SK-N-SH treated with all-trans-retinoic acid at 6 μM for 48 hours (cell line): ENCODE results near the gene FAF1.
A peak's percentile ranks its signal among the peaks of the same experiment; 100 is the strongest.

Source experiments
- ATAC-seq: fragments of 200-7000 bp; cut with Tn5 transposase; 3 replicates; pipeline ENCODE4 v1.9.1; 2020; ENCODE audit warnings: mild to moderate bottlenecking, moderate library complexity
- ARNTL ChIP-seq: fragments of 450-650 bp; formaldehyde crosslinking; IDR thresholded peaks from 2 replicates; pipeline ENCODE4 v1.5.0; 2020; ENCODE audit warnings: low read depth, mild to moderate bottlenecking, moderate library complexity, borderline replicate concordance
- BACH2 ChIP-seq: fragments of 250-450 bp; sonication (Bioruptor Pico); IDR thresholded peaks from 2 replicates; pipeline ENCODE4 v1.9.0; 2021; ENCODE audit warnings: mild to moderate bottlenecking, borderline replicate concordance
- CREB5 ChIP-seq: fragments of 250-450 bp; sonication (Bioruptor Pico); IDR thresholded peaks from 2 replicates; pipeline ENCODE4 v1.5.1; 2020; ENCODE audit warnings: low read depth, mild to moderate bottlenecking, moderate library complexity
- CSDC2 ChIP-seq: fragments of 250-450 bp; sonication (Bioruptor Pico); IDR thresholded peaks from 2 replicates; pipeline ENCODE4 v1.5.0; 2020; ENCODE audit warnings: mild to moderate bottlenecking, moderate library complexity
- ESRRG ChIP-seq: fragments of 250-450 bp; sonication (Bioruptor Pico); IDR thresholded peaks from 2 replicates; pipeline ENCODE4 v1.6.1; 2021; ENCODE audit warnings: mild to moderate bottlenecking
- GLIS3 ChIP-seq: fragments of 250-450 bp; sonication (Bioruptor Pico); IDR thresholded peaks from 2 replicates; pipeline ENCODE4 v1.5.0; 2020; ENCODE audit warnings: mild to moderate bottlenecking, moderate library complexity
- ISL1 ChIP-seq: fragments of 250-450 bp; sonication (Bioruptor Pico); IDR thresholded peaks from 2 replicates; pipeline ENCODE4 v2.1.2; 2022; ENCODE audit warnings: mild to moderate bottlenecking, moderate library complexity
- OSR1 ChIP-seq: fragments of 250-450 bp; sonication (Bioruptor Pico); IDR thresholded peaks from 2 replicates; pipeline ENCODE4 v1.8.0; 2022; ENCODE audit warnings: moderate library complexity, mild to moderate bottlenecking, inconsistent platforms
- PATZ1 ChIP-seq: fragments of 250-450 bp; sonication (Bioruptor Pico); IDR thresholded peaks from 2 replicates; pipeline ENCODE4 v1.8.0; 2020; ENCODE audit warnings: mild to moderate bottlenecking, moderate library complexity, borderline replicate concordance
- POU6F1 ChIP-seq: fragments of 250-450 bp; sonication (Bioruptor Pico); IDR thresholded peaks from 2 replicates; pipeline ENCODE4 v1.8.0; 2021; ENCODE audit warnings: low read depth, mild to moderate bottlenecking, moderate library complexity, borderline replicate concordance
- PPARA ChIP-seq: fragments of 250-450 bp; sonication (Bioruptor Pico); IDR thresholded peaks from 2 replicates; pipeline ENCODE4 v1.5.0; 2020; ENCODE audit warnings: mild to moderate bottlenecking, borderline replicate concordance
- RARB ChIP-seq: fragments of 250-450 bp; sonication (Bioruptor Pico); IDR thresholded peaks from 2 replicates; pipeline ENCODE4 v1.8.0; 2021; ENCODE audit warnings: mild to moderate bottlenecking, moderate library complexity
- SNAI2 ChIP-seq: fragments of 250-450 bp; sonication (Bioruptor Pico); IDR thresholded peaks from 2 replicates; pipeline ENCODE4 v1.5.0; 2020; ENCODE audit warnings: mild to moderate bottlenecking, moderate library complexity
- TCF4 ChIP-seq: fragments of 250-450 bp; sonication (Bioruptor Pico); IDR thresholded peaks from 2 replicates; pipeline ENCODE4 v1.8.0; 2021; ENCODE audit warnings: mild to moderate bottlenecking, moderate library complexity, borderline replicate concordance
- ZFP3 ChIP-seq: fragments of 250-450 bp; sonication (Bioruptor Pico); IDR thresholded peaks from 2 replicates; pipeline ENCODE4 v1.5.0; 2020; ENCODE audit warnings: mild to moderate bottlenecking, moderate library complexity
- ZFP30 ChIP-seq: fragments of 450-650 bp; formaldehyde crosslinking; IDR thresholded peaks from 2 replicates; pipeline ENCODE4 v1.5.0; 2022; ENCODE audit warnings: mild to moderate bottlenecking, moderate library complexity
- ZNF565 ChIP-seq: fragments of 450-650 bp; formaldehyde crosslinking; conservative IDR thresholded peaks from 2 replicates; pipeline ENCODE4 v1.5.0; 2020; ENCODE audit warnings: low read depth, mild to moderate bottlenecking, moderate library complexity
- ZNF70 ChIP-seq: fragments of 450-650 bp; formaldehyde crosslinking; IDR thresholded peaks from 2 replicates; pipeline ENCODE4 v1.5.0; 2020; ENCODE audit warnings: mild to moderate bottlenecking, moderate library complexity
- ZNF8 ChIP-seq: fragments of 450-650 bp; formaldehyde crosslinking; IDR thresholded peaks from 2 replicates; pipeline ENCODE4 v1.5.0; 2020; ENCODE audit warnings: mild to moderate bottlenecking, moderate library complexity
- TF ChIP-seq, protein P1 (sequence below): fragments of 250-450 bp; sonication (Bioruptor Pico); IDR thresholded peaks from 2 replicates; pipeline ENCODE4 v1.5.1; 2021; ENCODE audit warnings: mild to moderate bottlenecking, moderate library complexity

The FAF1 gene

GRCh38 chr1:50419907-50420677, 540.0 kb downstream of the FAF1 start:
- no peak for ATAC-seq
- no peak for TF ChIP-seq RARB
- no peak for TF ChIP-seq ZFP3
- TF ChIP-seq ARNTL (CRISPR knock-in tag) = no peak
- no peak for TF ChIP-seq ESRRG (CRISPR knock-in tag)
- no peak for TF ChIP-seq ISL1 (CRISPR knock-in tag)
- TF ChIP-seq SNAI2 (CRISPR knock-in tag) = no peak
- no peak for TF ChIP-seq BACH2 (CRISPR knock-in tag)
- no peak for TF ChIP-seq GLIS3 (CRISPR knock-in tag)
- no peak for TF ChIP-seq PATZ1 (CRISPR knock-in tag)
- no peak for TF ChIP-seq ZNF565 (CRISPR knock-in tag)

DNA sequence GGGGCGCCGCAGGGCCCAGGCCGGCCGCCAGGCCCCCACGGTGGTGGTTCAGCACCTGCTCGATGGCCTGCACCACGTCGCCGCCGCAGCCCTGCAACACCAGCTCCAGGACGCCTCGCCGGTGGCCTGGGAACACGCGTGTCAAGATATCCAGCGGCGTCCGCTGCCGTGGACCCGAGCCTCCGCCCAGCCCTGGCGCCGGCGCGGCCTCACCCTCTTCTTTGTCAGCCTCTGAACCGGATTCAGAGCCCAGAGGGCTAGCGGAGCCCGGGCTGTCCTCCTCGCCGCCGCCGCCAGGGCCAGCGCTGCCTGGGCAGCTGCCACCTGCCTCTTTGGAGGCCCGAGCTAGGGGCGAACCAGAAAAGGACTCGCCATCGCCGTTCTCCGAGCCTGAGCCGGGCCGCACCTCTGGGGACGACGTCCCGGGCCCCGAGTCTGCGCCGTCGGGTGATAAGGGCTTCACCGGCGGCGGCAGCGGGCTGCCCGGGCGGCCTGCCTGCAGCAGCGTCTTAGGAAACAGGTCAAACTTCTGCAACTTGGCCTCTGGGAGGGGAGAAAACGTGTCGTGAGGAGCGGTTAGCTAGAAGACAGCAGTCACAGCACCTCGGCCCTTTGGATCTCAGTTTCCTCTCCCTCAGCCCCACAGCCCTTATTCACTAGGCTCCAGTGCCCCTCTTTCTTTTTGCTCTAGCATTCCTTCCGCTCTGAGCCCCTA, 540.7 kb downstream of the FAF1 start:
- ATAC-seq = peak; percentile 56

GRCh38 chr1:50418600-50419109, 541.4 kb downstream of the FAF1 start:
- ATAC-seq = peak; percentile 5; the same call in 1 of the 3 replicates
- no peak for TF ChIP-seq PATZ1 (CRISPR knock-in tag)
- TF ChIP-seq OSR1 (CRISPR knock-in tag) = no peak
- no peak for TF ChIP-seq ZNF8 (CRISPR knock-in tag)
- no peak for TF ChIP-seq CREB5 (CRISPR knock-in tag)
- TF ChIP-seq TCF4 (CRISPR knock-in tag) = no peak
- no peak for TF ChIP-seq ARNTL (CRISPR knock-in tag)
- TF ChIP-seq ISL1 (CRISPR knock-in tag) = no peak
- TF ChIP-seq, protein P1, sequence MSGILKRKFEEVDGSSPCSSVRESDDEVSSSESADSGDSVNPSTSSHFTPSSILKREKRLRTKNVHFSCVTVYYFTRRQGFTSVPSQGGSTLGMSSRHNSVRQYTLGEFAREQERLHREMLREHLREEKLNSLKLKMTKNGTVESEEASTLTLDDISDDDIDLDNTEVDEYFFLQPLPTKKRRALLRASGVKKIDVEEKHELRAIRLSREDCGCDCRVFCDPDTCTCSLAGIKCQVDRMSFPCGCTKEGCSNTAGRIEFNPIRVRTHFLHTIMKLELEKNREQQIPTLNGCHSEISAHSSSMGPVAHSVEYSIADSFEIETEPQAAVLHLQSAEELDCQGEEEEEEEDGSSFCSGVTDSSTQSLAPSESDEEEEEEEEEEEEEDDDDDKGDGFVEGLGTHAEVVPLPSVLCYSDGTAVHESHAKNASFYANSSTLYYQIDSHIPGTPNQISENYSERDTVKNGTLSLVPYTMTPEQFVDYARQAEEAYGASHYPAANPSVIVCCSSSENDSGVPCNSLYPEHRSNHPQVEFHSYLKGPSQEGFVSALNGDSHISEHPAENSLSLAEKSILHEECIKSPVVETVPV (CRISPR knock-in tag) = no peak
- no peak for TF ChIP-seq RARB
- TF ChIP-seq ESRRG (CRISPR knock-in tag) = no peak

More for the DNA sequence above, 540.7 kb downstream of the FAF1 start:
- TF ChIP-seq TCF4 (CRISPR knock-in tag) (no peak), PATZ1 (CRISPR knock-in tag) (no peak), OSR1 (CRISPR knock-in tag) (no peak)
- TF ChIP-seq, all 23 proteins: peak for 0

DNA sequence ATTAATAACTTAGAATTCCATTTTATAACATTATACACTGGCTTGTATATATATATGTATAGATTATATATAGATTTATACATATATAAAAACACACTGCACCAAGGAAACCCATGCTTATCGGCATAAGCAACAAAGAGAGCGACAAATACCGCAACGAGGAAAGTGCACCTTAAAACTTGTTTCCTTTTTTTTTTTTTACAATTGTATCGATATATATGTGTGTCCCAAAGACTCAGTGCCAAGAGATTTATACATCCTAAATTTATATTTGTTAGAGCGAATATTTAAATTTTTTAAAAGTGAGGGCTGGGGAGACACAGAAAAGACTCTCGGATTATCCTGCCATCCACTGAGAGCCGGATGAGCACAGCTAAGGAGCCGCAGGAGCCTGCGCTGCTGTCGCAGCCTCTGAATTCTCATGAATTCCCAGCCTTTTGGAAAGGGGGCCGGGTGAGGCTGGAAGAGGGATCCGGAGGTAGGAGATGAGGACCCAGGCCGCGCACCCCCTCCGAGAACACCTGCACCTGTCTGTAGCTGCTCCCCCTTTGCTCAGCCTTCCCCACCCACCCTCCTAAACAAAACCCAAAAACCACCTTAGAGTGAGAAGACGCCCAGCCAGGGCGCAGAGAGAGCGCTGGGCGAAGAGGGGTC, 542.0 kb downstream of the FAF1 start:
- no peak for ATAC-seq
- TF ChIP-seq TCF4 (CRISPR knock-in tag) (no peak), CSDC2 (no peak), ARNTL (CRISPR knock-in tag) (no peak), POU6F1 (CRISPR knock-in tag) (no peak), RARB (no peak), ESRRG (CRISPR knock-in tag) (no peak), ZNF8 (CRISPR knock-in tag) (no peak), ZNF70 (CRISPR knock-in tag) (no peak), ZFP30 (no peak), PPARA (CRISPR knock-in tag) (no peak), ZNF565 (CRISPR knock-in tag) (no peak), SNAI2 (CRISPR knock-in tag) (no peak), ISL1 (CRISPR knock-in tag) (no peak), CREB5 (CRISPR knock-in tag) (no peak)
